Ovary (tissue), 9 donors: ENCODE data around the gene KRTAP10-7. TPM values are rescaled to one million over a fixed set of nuclear protein-coding genes. Genes with fewer than 3 reads are reported as not detected.
"Not testable (repeated sequence)": the region's sequence is repeated elsewhere in the genome, so short reads cannot be mapped to it uniquely, and the experiment has no call there.

Experiments
- DNase-seq, 5 donors: peaks; one replicate each; pipeline ENCODE4 v3.0.0-alpha.2; 2019 to 2020
- H3K27ac ChIP-seq, 2 donors: fragments of 200-600 bp; one replicate each; pipeline versions ENCODE4 v1.5.1 to v1.8.0; 2019 to 2022
- H3K27me3 ChIP-seq: fragments of 200-600 bp; one replicate; pipeline ENCODE4 v1.8.0; 2022
- H3K36me3 ChIP-seq: fragments of 200-600 bp; sonication (generic); one replicate; pipeline ENCODE4 v1.5.1; 2019
- H3K4me1 ChIP-seq: one replicate; pipeline ENCODE4 v1.8.1; 2013; ENCODE audit warnings: mild to moderate bottlenecking, moderate library complexity; ENCODE audit not compliant: insufficient read depth
- H3K4me3 ChIP-seq: fragments of 200-600 bp; sonication (generic); one replicate; pipeline ENCODE4 v1.5.1; 2017
- H3K9me3 ChIP-seq, 2 donors: fragments of 200-600 bp in 1 of 2; sonication (generic) in 1 of 2; one replicate each; pipeline versions ENCODE4 v1.5.1 to v1.8.1; 2013 to 2019; ENCODE audit warnings: mild to moderate bottlenecking in 1 of 2, moderate library complexity in 1 of 2
- CTCF ChIP-seq, 3 donors: fragments of 450-650 bp in 2 of 3; fragments of 200-600 bp in 1 of 3; IDR thresholded peaks; one replicate each; pipeline versions ENCODE4 v1.5.1 to v1.8.0; 2016 to 2022; ENCODE audit warnings: antibody characterized with exemption in 3 of 3, mild to moderate bottlenecking in 1 of 3
- EP300 ChIP-seq: sonication (generic); formaldehyde crosslinking; IDR thresholded peaks from one replicate; pipeline ENCODE4 v1.6.1; 2017; ENCODE audit warnings: antibody characterized with exemption
- POLR2A ChIP-seq: fragments of 450-650 bp; IDR thresholded peaks from one replicate; pipeline ENCODE4 v1.6.1; 2017; ENCODE audit warnings: antibody characterized with exemption, mild to moderate bottlenecking, moderate library complexity
- WGBS, 3 donors: extraction: QIAGEN DNeasy Blood & Tissue Kit in 1 of 3; methylation state at CpG; one replicate each; pipeline versions ENCODE4 v1.1.5 to v1.1.7; 2013 to 2017; 5-methylcytosine and 5-hydroxymethylcytosine counted together
- intact Hi-C, 4 donors: fragments of 100-400 bp; cut with DNase I; formaldehyde crosslinking; loops; one replicate each; pipeline versions ENCODE4 v1.11.0 to v1.15.1; 2022 to 2023
- polyA plus RNA-seq, 2 donors: library from polyadenylated mRNA; stranded (reverse); fragments of 200-250 nt in 1 of 2; fragments of 350-450 nt in 1 of 2; fragmentation: Illumina TruSeq in 1 of 2; extraction: RNeasy Lipid Tissue Mini Kit (QIAGEN cat#74804) in 1 of 2; gene quantifications; one replicate each; pipeline ENCODE4 v1.2.3, GENCODE V29; 2013 to 2014
- total RNA-seq, 7 donors: library from RNA; depleted of rRNA in 2 of 7; stranded (reverse); fragments of >200 nt in 2 of 7; fragmentation: NEBNext Ultra II Directional in 3 of 7; extraction: Animal tissue kit (Norgen Biotek cat#: 25700) in 3 of 7; gene quantifications; one replicate each; pipeline versions ENCODE4 v1.1.0 to v1.2.4, GENCODE V29; 2016 to 2023
- donor health status: DM: no; HTN: no; CAD: no; lungs with moderate emphysema.
- donor health status: DM: no; HTN: no; CAD: no.
- donor health status: Bipolar disorder and iron deficiency.
- donor health status: DM: yes; HTN: yes; CAD: no.
- donor health status: DM: no; HTN: no; CAD: no.
- donor health status: DM: yes; HTN: yes; CAD: no.

The KRTAP10-7 gene
- total and polyA plus RNA-seq, 9 donors, result not detected

GRCh38 chr21:44590311-44590721, 10.1 kb upstream of the KRTAP10-7 start:
- H3K4me3 ChIP-seq, result no peak overlapping the region
- H3K4me1 ChIP-seq, result no peaks in the 10 kb centered on the region
- no peaks in the 10 kb centered on the region for H3K27me3 ChIP-seq
- H3K27ac ChIP-seq, result no peak overlapping the region
- 62 to 85% (median 77%) methylated on average over 9 to 10 of the region's 10 CpGs for WGBS, 3 donors
- TF ChIP-seq EP300 (no peak), CTCF (IDR thresholded peaks at IDR 0.05) (no peak), POLR2A (no peak)
- DNase-seq, result no peak
- intact Hi-C loops, result loop anchor here in 1 of 4 donors (2.0 kb wide), 1 partner anchor 48 kb away; no protein-coding TSS in a partner anchor
- no peaks in the 10 kb centered on the region for H3K36me3 ChIP-seq
- H3K9me3 ChIP-seq, result no peaks in the 10 kb centered on the region

GRCh38 chr21:44590897-44591800, 9.2 kb upstream of the KRTAP10-7 start:
- H3K4me3 ChIP-seq, H3K9me3 ChIP-seq, H3K36me3 ChIP-seq, H3K4me1 ChIP-seq, H3K27me3 ChIP-seq, H3K27ac ChIP-seq, DNase-seq: not testable (repeated sequence)
- WGBS, 3 donors, result 42 to 59% (median 56%) methylated on average over 11 to 18 of the region's 19 CpGs
- intact Hi-C loops, result loop anchor here in 1 of 4 donors (2.0 kb wide), 1 partner anchor 48 kb away; no protein-coding TSS in a partner anchor

- not testable (repeated sequence) for H3K36me3 ChIP-seq, H3K27me3 ChIP-seq, H3K9me3 ChIP-seq, H3K4me3 ChIP-seq, DNase-seq, H3K27ac ChIP-seq, H3K4me1 ChIP-seq
- WGBS, 3 donors, result 36 to 63% (median 44%) methylated on average over 3 to 4 of the region's 4 CpGs
- intact Hi-C loops, result loop anchor here in 1 of 4 donors (2.0 kb wide), 1 partner anchor 47 kb away; no protein-coding TSS in a partner anchor
Observed at GRCh38 chr21:44591801-44592130, 8.6 kb upstream of the KRTAP10-7 start.

- H3K4me1 ChIP-seq, result no peaks in the 10 kb centered on the region
- H3K36me3 ChIP-seq, result no peaks in the 10 kb centered on the region
- intact Hi-C loops, result no loop called here
- TF ChIP-seq POLR2A (no peak), EP300 (no peak), CTCF (IDR thresholded peaks at IDR 0.05) (no peak)
- no peak within 1 kb of the TSS for H3K4me3 ChIP-seq
- H3K9me3 ChIP-seq, result no peaks in the 10 kb centered on the region
- DNase-seq, result no peak
- WGBS, 3 donors, result 44 to 60% (median 50%) methylated on average over 33 of the region's 33 CpGs
- no peaks in the 10 kb centered on the region for H3K27me3 ChIP-seq
- no peak within 1 kb of the TSS for H3K27ac ChIP-seq
Observed at GRCh38 chr21:44592446-44593311, 7.7 kb upstream of the KRTAP10-7 start, which contains the start of gene KRTAP10-6. Gene KRTAP10-6, minus strand, starts transcription at chr21:44592505. Its CDS starts 21 bp downstream, at chr21:44592484.

- no peaks in the 10 kb centered on the region for H3K27me3 ChIP-seq
Observed at GRCh38 chr21:44593598-44594405, 6.6 kb upstream of the KRTAP10-7 start.

More at GRCh38 chr21:44593598-44594405, 6.6 kb upstream of the KRTAP10-7 start:
- DNase-seq, result no peak
- no peaks in the 10 kb centered on the region for H3K36me3 ChIP-seq
- no peak overlapping the region for H3K4me3 ChIP-seq
- 30 to 39% (median 38%) methylated on average over 20 of the region's 20 CpGs for WGBS, 3 donors
- intact Hi-C loops, result no loop called here
- H3K27ac ChIP-seq, result no peak overlapping the region
- no peaks in the 10 kb centered on the region for H3K9me3 ChIP-seq
- TF ChIP-seq POLR2A (no peak), CTCF (IDR thresholded peaks at IDR 0.05) (no peak), EP300 (no peak)
- H3K4me1 ChIP-seq, result no peaks in the 10 kb centered on the region
